Muscle of arm (tissue), 12 donors: ENCODE results near the gene RNF212. TPM values are rescaled to one million over a fixed set of nuclear protein-coding genes. Genes with fewer than 3 reads are reported as not detected.

ENCODE experiments used
- polyA plus RNA-seq, 12 donors: library from polyadenylated mRNA; unstranded; fragments of 120-200 nt; gene quantifications; one replicate each; pipeline ENCODE4 v1.2.1, GENCODE V29; 2013; ENCODE audit not compliant: insufficient read length in 12 of 12

Gene RNF212
- polyA plus RNA-seq, 12 donors, result 2.3 to 10.0 (median 3.7) TPM; not detected in 1

Other genes with a start within 250 kb of the RNF212 start
- 10 to 100 TPM in 11 of 12 donors, not detected in 1; 21.9 to 63.2 (median 31.1) TPM for gene GAK, start 181.2 kb downstream of the RNF212 start, polyA plus RNA-seq
- gene TMEM175, start 181.1 kb downstream of the RNF212 start, polyA plus RNA-seq, result 10 to 100 TPM in 11 of 12 donors, not detected in 1; 12.9 to 45.9 (median 16.8) TPM
- gene DGKQ, start 140.0 kb downstream of the RNF212 start, polyA plus RNA-seq, result 10 to 100 TPM in 1 of 12 donors, 1 to 10 TPM in 10, not detected in 1; 3.2 to 19.4 (median 4.5) TPM
- gene IDUA, start 126.5 kb downstream of the RNF212 start, polyA plus RNA-seq, result 10 to 100 TPM in 7 of 12 donors, 1 to 10 TPM in 4, not detected in 1; 6.8 to 19.7 (median 11.1) TPM
- 1 to 10 TPM in 10 of 12 donors, not detected in 2; 2.5 to 5.9 (median 3.8) TPM for gene SLC26A1, start 120.2 kb downstream of the RNF212 start, polyA plus RNA-seq
- 100 to 1,000 TPM in 10 of 12 donors, 10 to 100 TPM in 2; 87.4 to 371 (median 185) TPM for gene FGFRL1, start 101.9 kb downstream of the RNF212 start, polyA plus RNA-seq
- 10 to 100 TPM in 11 of 12 donors, not detected in 1; 32.9 to 86.0 (median 45.5) TPM for gene SPON2, start 59.0 kb upstream of the RNF212 start, polyA plus RNA-seq
- 1,000 to 10,000 TPM in 1 of 12 donors, 100 to 1,000 TPM in 3, 10 to 100 TPM in 8; 78.0 to 2,748 (median 94.9) TPM for gene CTBP1, start 135.6 kb upstream of the RNF212 start, polyA plus RNA-seq
- 10 to 100 TPM in 11 of 12 donors, not detected in 1; 27.3 to 58.0 (median 35.1) TPM for gene MAEA, start 176.3 kb upstream of the RNF212 start, polyA plus RNA-seq
- 10 to 100 TPM in 5 of 12 donors, 1 to 10 TPM in 6, not detected in 1; 4.9 to 21.4 (median 9.3) TPM for gene UVSSA, start 233.6 kb upstream of the RNF212 start, polyA plus RNA-seq